CD4-positive, alpha-beta T cell treated with Interleukin-17A for 4 hours (primary cell): ENCODE measurements around the gene OR52I2.
A peak's percentile ranks its signal among the peaks of the same experiment; 100 is the strongest.

ENCODE experiments used
- DNase-seq: peaks from one replicate; pipeline ENCODE4 v3.0.0-alpha.2; 2020; ENCODE audit warnings: mixed read lengths

The OR52I2 gene

DNA sequence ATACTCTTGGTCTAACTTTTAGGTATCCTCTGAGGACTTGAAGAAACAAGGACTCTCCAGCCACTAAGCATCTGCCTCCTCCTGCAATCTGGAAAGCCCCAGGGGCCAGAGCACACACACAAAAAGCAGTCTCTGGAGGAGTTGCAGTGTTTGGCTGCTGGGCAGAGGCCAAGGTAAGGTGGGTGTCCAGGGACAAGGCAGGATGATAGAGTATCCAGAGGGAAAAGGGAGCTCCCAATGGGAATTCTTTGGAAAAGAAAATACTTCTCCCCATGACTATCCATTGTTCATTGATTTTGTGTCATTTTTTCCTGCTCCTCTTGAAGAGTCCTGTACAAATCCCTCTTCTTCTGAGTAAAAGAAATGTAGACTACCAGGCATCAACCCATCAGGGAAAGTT is at the start of gene OR52I2:
OR52I2 (plus strand) TSS at position 301 of the 400 bp plus-strand sequence.
- no peak for DNase-seq

DNA sequence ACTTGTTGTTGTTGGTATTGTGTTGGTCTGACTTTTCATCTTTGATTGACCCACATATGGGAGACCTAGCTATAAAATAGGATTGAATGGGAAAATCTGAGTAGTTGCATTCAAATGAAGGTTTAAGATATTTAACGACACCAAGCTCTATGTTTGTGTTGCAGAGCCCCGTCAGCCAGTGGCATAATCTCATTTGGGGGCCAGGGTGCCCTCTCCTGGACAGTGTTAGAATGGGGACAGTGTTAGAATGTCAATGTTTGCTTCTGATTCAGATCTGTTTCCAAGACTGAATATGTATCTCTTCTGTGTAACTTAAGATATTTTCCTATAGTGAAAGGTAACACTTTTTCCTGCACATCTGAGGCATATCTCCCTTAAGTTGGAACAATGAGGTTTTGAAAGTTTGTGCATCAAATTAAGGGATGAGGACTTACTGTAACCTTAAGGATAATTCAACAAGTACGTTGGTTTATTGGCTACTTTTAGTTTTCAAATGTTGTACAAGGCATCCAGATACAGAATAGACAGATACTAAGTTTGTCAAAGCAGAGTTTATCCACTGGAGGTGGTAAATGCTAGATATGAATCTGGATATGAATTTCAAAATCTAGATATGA is 41.8 kb upstream of the OR52I2 start:
- DNase-seq: peak; percentile 52

DNA sequence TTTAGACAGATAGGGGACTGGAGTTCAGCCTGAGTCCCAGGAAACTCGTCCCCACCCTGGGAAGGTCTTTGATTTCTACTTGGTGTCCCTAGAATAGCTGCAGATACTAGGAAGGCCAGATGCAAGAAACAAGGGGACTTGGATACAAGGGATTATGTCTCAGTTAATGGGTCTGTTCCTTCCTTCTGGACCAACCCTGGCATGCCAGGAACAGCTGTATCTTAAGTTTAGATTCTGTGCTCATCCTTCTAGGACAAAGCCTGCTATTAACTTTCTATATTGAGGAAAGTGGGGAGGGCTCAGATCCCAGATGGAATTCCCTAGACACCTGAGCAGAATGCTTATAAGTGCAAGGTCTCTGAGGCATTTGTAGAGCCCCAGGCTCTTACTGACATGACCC is 40.5 kb upstream of the OR52I2 start:
- no peak for DNase-seq

DNA sequence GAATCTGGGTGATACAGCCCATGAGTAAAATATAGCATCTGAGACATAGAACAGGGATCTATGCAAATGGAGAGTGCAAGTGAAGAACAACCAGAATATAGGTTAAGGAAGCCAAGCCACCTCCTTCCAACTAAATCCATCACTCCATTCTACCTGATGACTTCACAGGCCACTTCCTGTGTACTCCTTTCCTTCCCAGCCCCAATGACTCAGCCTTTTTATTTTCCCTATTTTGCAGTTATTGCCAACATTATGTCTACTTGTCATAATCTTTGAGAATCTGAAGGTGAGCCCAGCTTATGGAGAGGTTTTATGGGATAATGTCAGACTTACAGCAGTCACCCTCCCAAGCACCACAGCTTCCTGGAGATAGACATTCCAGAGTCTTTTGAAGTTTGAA is 38.0 kb upstream of the OR52I2 start:
- no peak for DNase-seq

DNA sequence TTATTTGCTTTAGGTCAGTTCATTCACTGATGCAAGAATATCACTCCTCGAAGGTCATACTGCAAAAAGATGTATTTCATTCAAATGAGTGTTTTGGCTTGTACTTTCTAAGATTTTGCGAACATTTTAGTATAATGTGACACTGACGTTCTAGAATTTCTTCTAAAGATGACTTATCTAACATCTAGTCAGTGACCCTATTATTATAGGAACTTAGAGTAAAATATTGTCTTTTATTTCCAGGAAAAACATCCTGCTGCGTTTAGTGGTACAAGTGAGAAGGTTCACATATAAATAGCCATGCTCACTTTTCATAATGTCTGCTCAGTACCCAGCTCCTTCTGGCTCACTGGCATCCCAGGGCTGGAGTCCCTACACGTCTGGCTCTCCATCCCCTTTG is 36.7 kb upstream of the OR52I2 start, which contains the start of gene OR52M1:
OR52M1 (plus strand) TSS at position 301 of the 400 bp plus-strand sequence; CDS start at position 301, 0 bp downstream.
- no peak for DNase-seq

DNA sequence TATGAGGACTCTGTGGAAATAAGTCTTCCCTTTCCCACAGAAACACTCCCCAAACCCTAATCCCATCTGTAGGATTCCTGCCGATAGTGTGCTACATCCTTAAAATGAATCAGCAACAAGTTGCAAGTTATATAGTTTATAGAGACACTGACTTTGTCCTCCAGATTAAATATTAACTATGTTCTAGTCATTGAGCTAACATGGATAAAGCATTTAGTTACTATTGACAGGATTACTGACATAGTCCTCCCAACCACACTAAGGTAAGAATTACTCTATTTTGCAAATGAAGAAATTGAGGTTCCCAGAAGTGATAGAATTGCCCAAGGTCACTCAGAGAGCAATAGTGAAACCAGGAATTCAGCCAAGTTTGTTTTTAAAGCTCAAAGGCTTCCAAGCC is 34.7 kb upstream of the OR52I2 start:
- DNase-seq: no peak

DNA sequence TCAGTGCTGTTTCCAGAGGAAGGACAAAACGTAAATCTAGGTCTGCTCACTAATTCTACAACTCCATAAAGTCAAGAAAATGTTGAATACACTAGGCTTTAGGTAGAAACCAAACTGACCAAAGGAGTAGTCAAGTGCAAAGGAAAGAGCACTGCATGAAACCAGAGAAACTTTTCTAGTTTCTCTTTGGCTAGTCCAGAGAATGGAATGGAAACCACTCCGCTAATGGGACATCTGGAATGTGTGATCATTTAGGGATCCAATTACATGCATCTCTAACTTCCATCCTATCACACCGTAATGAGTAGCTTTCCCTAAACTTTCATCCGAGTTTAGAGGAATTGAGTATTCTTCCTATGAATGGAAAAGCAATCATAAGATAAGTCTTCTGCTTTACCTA is 34.1 kb upstream of the OR52I2 start:
- DNase-seq: no peak

DNA sequence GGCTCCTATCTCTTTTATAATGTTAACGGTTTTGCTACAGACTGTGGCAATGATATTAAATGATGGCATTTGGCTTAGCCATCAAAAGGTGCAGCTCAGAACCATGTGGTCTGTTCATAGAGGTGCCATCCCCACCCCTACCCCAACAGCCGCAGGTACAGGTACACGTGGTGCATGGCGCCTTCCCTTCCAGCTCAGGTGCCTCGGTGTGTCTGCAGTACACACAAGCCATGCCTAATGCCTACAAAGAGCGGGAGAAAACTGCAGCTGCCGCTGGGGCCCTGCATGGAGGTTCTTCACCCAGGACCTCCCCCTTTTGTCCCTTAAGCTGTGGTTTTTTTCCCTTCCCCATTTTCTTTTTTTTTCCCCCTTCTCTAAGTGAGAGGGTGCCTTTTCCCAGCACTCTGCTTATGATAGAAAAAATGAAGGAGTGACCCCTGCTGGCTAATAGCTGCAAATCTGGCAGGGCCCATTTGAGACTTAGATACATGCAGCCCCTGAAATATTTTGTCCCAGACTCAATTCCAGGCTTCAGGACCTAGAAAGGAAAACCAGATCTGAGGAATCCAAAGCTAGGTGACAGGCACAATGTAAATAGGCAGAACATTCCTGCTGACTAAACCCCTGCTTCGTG is 30.1 kb upstream of the OR52I2 start:
- DNase-seq: no peak

DNA sequence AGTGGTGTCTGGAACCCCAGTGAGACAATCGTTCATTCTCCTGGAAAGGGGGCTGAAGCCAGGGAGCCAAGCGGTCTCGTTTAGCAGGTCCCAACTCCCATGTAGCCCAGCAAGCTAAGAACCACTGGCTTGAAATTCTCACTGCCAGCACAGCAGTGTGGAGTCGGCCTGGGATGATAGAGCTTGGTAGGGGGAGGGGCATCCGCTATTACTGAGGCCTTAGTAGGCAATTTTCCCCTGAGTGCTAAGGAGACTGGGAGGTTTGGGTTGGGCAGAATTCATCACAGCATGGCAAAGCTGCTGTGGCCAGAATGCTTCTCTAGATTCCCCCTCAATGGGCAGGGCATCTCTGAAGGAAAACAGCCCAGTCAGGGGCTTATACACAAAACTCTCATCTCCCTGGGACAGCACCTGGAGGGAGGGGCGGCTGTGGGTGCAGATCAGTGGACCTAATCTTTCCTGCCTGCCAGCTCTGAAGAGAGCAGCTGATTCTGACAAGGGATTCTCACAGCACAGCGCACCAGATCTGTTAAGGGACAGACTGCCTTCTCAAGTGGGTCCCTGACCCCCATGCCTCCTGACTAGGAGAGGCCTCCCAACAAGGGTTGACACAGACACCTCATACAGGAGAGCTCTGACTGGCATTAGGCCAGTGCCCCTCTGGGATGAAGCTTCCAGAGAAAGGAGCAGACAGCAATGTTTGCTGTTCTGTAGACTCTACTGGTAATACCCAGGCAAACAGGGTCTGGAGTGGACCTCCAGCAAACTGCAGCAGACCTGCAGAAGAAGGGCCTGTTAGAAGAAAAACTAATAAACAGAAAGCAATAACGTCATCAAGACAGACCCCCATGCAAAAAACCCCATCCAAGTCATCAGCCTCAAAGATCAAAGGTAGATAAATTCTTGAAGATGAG is 21.8 kb upstream of the OR52I2 start:
- DNase-seq: no peak

DNA sequence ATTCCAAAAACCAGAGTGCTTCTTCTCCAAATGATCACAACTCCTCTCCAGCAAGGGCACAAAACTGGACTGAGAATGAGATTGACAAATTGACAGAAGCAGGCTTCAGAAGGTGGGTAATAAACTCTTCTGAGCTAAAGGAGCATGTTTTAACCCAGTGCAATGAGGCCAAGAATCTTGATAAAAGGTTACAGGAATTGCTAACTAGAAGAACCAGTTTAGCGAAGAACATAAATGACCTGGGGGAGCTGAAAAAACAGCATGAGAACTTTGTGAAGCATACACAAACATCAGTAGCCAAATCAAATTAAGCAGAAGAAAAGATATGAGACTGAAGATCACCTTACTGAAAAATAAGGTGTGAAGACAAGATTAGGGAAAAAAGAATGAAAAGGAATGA is 21.1 kb upstream of the OR52I2 start:
- DNase-seq: no peak

DNA sequence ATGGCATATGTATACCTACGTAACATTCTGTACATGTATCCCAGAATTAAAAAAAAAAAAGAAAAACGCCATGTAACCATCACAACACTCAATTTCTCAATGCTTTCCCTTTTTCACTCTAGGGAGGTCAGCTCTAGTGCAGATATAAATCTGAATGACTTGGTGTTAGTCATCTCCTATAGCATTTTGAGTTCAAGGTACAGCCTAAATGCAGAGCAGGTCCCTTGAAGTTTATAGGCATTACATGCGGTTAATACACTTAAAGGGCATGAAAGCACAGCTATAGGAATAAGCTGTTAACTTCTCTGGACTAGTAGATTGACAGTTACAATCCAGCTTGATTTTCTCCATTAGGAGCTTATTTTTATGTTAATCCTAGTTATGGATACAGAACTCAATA is 16.2 kb upstream of the OR52I2 start:
- DNase-seq: no peak

DNA sequence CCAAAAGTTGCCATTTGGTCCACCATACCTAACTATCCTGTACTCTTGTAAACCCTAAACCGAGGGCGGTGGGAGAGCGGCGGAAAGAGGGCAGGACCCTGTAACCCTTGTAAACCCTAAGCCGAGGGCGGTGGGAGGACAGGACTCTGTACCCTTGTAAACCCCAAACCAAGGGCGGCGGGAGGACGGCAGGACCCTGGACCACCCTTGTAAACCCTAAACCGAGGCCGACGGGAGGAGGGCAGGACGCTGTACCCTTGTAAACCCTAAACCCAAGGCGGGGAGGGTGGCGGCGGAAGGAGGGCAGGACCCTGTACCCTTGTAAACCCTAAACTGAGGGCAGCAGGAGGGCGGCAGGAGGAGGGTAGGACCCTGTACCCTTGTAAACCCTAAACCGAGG is 12.5 kb upstream of the OR52I2 start:
- DNase-seq: no peak

DNA sequence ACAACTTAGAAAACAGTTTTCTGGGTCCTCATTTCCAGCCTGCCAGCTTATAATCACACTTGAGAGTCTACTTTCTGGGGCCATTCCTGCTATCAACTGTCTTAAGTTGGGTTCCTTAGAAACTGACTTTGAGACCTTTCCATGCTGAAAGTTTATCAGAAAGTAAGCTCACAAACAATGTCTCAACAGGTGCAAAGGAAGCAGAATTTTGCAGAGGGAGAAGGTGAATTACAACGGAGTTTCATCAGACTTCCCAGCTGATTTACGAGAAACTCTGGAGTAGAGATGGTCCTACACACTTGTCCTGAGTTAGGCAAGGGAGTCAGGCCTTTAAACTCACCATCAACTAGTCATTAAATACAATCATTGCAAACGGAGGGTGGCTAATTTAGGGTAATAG is 4.7 kb upstream of the OR52I2 start:
- DNase-seq: no peak

DNA sequence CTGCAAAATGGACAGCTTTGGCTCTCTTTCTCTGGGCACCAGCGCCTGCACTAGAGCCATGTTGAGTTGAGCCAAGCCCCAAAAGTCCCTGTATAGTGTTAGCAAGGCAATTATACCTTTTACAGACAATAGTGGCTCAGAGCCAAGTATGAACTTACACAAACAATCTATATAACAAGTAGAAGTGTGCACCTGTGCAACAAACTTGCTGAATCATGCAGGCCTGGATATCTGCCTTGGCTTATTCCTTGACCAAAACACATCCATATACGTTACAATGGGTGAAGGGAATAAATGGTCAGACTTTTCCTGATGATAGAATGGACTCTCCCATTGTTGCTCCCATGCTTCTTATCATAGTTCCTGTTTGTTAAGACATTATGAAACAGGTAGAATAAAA is 3.8 kb upstream of the OR52I2 start:
- DNase-seq: no peak

DNA sequence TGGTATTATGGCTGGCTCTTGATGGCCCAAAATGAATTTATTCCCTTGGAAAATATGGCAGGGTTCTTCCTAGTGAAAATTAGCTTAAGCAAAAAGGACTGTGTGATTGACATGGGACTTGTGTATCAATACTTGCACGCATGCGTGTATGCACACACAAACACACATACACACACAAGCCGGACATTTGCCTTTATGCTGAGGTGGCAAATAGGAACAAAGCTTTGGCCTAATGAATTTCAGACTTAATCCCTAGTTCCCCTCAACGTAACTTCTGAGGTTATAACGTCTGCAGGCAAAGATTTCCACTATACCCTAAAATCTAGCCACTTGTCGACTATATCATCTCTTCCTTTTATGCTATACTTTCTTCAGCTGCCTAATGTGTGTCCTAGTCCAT is 2.9 kb upstream of the OR52I2 start:
- DNase-seq: no peak

DNA sequence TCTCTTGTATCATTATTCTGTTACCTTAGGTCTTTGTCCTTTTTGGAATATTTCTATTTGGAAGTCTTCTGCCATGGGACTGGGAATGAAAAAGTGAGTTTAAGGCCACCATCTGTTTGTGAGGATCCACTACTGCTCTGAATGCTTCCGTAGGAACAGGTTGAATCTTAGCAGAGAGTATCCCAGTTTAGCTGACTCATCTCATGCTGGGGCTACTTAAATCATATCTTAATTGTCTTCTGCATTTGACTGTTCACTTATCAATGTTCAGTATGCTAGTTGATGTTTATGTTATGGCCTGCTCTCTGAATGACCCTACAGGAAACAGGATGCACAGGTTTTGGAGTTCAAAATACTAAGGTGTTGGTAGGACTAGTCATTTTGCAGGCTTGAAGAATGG is 1.4 kb upstream of the OR52I2 start:
- no peak for DNase-seq

DNA sequence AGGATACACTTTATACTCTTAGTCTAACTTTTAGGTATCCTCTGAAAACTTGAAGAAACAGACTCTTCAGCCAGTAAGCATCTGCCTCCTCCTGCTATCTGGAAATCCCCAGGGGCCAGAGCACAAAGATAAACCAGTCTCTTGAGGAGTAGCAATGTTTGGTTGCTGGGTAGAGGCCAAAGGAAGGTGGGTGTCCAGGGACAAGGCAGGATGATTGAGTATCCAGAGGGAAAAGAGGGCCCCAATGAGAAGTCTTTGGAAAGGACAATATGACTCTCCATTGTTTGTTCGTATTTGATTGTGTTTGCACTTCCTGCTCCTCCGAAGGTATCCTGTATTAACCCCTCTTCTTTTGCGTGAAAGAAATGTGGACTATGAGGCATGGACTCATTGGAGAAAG is 7.5 kb downstream of the OR52I2 start:
- no peak for DNase-seq

DNA sequence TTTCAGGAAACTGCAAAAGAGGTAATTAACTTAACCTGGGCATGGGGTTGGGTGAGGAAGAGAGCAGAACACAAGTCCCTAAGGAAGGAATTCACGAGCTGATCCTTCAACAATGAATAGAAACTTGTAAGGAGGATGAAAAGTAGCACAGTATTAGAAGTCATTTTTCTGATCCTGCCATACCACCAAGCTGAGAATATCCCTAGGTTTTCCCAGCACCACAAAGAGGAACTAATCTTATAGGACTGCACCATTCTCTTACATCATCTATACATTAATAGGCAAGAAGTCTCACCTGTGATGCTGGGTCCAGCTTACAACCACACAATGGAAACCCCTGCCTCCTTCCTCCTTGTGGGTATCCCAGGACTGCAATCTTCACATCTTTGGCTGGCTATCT is 12.2 kb downstream of the OR52I2 start, which contains the start of gene OR52I1:
OR52I1 (plus strand) TSS at position 301 of the 400 bp plus-strand sequence; CDS start at position 301, 0 bp downstream.
- DNase-seq: no peak

DNA sequence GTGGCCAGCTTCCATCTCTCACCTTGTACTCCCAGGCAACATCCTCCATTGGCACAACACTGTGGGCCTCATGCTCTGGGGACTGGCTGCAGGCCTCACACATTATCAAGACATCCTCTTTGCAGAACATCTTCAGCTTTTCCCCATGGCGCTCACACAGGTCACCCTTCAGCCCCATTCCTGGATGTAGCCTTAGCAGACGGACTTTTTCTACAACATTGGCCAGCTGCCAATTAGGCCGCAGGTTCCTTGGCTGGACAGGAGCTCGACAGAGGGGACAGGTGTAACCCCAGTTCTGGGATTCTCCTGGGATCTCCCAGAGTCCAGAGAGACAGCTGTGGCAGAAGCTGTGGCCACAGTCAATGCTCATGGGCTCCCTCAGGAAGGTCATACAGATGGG is 23.5 kb downstream of the OR52I2 start:
- DNase-seq: no peak

DNA sequence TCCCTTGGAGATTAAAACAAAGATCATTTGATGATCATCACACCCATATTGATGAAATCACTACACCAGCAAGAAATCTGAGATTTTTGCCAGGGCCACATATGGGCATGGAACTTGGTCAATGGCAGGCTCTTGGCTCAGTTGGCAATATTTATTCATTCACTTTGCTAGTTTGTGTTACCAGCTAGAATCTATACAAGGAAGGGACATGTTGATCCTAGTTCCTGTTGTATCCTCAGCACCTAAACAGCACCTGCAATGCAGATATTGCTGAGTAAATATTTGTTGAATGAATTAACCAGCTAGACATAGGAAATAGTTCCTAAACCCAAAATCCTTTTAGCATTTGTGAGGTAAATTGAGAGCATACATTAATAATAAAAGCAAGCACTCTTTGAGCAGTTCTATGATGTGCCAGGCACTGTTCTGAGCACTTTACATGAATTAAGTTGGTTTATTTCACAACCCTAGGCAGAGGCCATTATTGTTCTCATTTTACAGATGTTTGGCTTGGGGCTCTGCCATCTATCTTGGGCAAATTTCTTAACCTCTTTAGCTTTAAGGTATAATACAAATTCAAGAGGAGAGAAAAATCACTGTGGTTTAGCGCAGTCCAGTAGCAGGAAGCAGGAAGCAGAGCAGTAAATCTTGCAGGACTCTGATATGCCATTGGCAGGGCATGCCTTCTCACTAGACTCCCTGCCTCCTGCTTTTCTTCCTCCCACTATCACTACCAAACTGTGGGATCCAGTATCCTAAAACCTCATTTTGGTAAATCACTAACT is 24.9 kb downstream of the OR52I2 start:
- DNase-seq: no peak

DNA sequence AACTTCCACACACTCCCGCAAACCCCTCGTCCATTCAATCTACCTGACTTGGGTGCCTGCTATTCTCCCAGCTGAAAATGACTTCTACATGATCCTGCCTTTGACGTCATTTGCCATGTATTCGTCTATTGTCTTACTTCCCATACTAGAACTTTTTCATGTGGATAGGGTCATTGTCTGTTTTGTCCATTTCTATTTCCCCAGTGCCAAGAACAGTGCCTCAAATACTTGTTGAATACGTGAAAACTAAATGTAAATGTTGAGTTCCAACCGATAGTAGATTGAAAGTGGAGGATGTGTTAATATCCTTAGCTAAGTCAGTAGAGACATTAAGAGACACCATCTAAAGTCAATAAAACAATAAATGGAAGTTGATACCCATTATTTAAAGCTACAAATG is 25.6 kb downstream of the OR52I2 start:
- DNase-seq: no peak

DNA sequence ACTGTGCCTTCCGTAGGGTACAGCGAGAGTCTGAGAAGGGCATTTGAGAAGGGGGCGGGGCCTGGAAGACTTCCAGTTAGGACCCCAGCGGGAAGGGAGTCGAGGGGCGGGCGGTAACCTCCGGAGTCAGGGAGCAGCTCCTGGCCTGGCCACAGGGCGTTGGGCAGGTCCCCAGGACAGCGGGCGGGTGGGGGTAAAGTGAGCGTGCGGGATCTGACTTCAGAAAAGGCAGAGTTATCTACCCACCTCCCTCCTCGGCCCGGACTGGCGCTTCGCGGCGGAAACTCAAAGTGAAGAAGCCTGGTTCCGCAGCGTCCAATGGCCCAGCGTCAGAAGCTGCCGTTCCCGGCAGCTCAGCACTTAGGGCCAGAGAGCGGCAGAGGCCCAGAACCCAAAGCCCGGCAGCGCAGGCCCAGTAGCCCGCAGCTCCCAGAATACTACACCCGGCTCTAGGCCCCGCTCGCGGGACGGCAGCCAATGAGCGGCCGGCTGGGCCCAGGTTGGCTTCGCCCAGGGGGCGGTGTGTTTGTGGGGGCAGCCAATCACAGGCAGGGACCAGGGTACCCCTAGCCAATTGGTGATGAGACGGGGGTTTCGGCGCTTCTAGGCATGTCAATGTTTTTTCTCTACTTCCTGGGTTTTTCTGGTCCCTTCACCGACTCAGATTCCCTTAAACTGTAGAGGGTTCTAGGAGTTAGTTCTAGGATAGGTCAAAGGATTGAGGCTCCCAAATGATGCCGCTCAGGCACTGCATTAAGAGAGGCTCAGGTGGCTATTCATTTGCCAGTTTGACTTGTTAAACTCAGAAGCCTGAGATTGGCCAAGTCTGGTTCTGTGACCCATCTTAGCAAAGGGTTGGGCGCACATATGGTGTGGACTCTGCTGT is 26.5 kb downstream of the OR52I2 start, which contains the start of gene TRIM68:
TRIM68 (minus strand) TSS at position 451 of the 886 bp plus-strand sequence. CDS start 2,727 bp downstream, outside the sequence.
- peak; percentile 95 for DNase-seq
